CD14-positive monocyte (primary cell): ENCODE measurements around the gene MCMBP. TPM values are rescaled to one million over a fixed set of nuclear protein-coding genes. Genes with fewer than 3 reads are reported as not detected.

Experiments used
- DNase-seq, 3 donors: peaks; one replicate each; pipeline ENCODE4 v3.0.0-alpha.2; 2011 to 2022
- H2AFZ ChIP-seq: 2 replicates; pipeline ENCODE4 v1.6.0; 2012; ENCODE audit warnings: mild to moderate bottlenecking, low read depth, low read length, inconsistent platforms; ENCODE audit not compliant: insufficient read depth, poor library complexity, severe bottlenecking
- H3K27ac ChIP-seq, 2 donors: 1 replicate in 1 of 2; 2 replicates in 1 of 2; pipeline ENCODE4 v1.5.1; 2012 to 2013; ENCODE audit warnings: low read length in 2 of 2, control low read depth in 1 of 2, inconsistent platforms in 1 of 2, low read depth in 1 of 2, mild to moderate bottlenecking in 1 of 2
- H3K27me3 ChIP-seq, 2 donors: one replicate each; pipeline versions ENCODE4 v1.6.0 to v1.6.1; 2011 to 2013; ENCODE audit warnings: low read length in 2 of 2; ENCODE audit not compliant: control insufficient read depth in 2 of 2, insufficient read depth in 2 of 2
- H3K36me3 ChIP-seq, 2 donors: replicated peaks in 1 of 2; 1 replicate in 1 of 2; 2 replicates in 1 of 2; pipeline versions ENCODE4 v1.5.1 to v1.6.1; 2012 to 2013; ENCODE audit warnings: low read length in 2 of 2, control low read depth in 1 of 2, inconsistent platforms in 1 of 2, mild to moderate bottlenecking in 1 of 2; ENCODE audit not compliant: insufficient read depth in 2 of 2, control insufficient read depth in 1 of 2
- H3K4me1 ChIP-seq, 2 donors: 1 replicate in 1 of 2; 2 replicates in 1 of 2; pipeline versions ENCODE4 v1.5.1 to v1.6.1; 2012 to 2013; ENCODE audit warnings: low read length in 2 of 2, control low read depth in 1 of 2, inconsistent platforms in 1 of 2, mild to moderate bottlenecking in 1 of 2, moderate library complexity in 1 of 2; ENCODE audit not compliant: insufficient read depth in 2 of 2, control insufficient read depth in 1 of 2
- H3K4me2 ChIP-seq: replicated peaks from 2 replicates; pipeline ENCODE3; 2012; ENCODE audit warnings: low read length, moderate library complexity, mild to moderate bottlenecking; ENCODE audit not compliant: poor library complexity, severe bottlenecking; ENCODE audit errors: extremely low read depth
- H3K4me3 ChIP-seq, 3 experiments: fragments of 200-600 bp in 1 of 3; sonication (generic) in 1 of 3; replicated peaks in 1 of 3; 1 replicate in 2 of 3; 2 replicates in 1 of 3; pipeline ENCODE4 v1.5.1; 2011 to 2013; ENCODE audit warnings: low read length in 3 of 3, mild to moderate bottlenecking in 3 of 3, control low read depth in 2 of 3, low read depth in 2 of 3, inconsistent platforms in 1 of 3, moderate library complexity in 1 of 3
- H3K79me2 ChIP-seq: 2 replicates; pipeline ENCODE4 v1.6.0; 2012; ENCODE audit warnings: mild to moderate bottlenecking, control low read depth, inconsistent platforms, low read length, moderate library complexity; ENCODE audit not compliant: insufficient read depth
- H3K9ac ChIP-seq: 2 replicates; pipeline ENCODE4 v1.6.0; 2017; ENCODE audit warnings: low read length, mild to moderate bottlenecking; ENCODE audit not compliant: insufficient read depth, poor library complexity, severe bottlenecking
- H3K9me3 ChIP-seq, 2 donors: replicated peaks in 1 of 2; 1 replicate in 1 of 2; 2 replicates in 1 of 2; pipeline versions ENCODE4 v1.5.1 to v1.6.1; 2012 to 2013; ENCODE audit warnings: low read length in 2 of 2, control low read depth in 1 of 2; ENCODE audit not compliant: control insufficient read depth in 1 of 2, insufficient read depth in 1 of 2
- H4K20me1 ChIP-seq: 2 replicates; pipeline ENCODE4 v1.6.0; 2012; ENCODE audit warnings: mild to moderate bottlenecking, low read length, control low read depth, moderate library complexity; ENCODE audit not compliant: insufficient read depth
- H3K27ac Mint-ChIP-seq, 7 donors: one replicate each; pipeline ENCODE4 v1.8.0; 2020; ENCODE audit warnings: mild to moderate bottlenecking in 7 of 7, mixed read lengths in 7 of 7, moderate library complexity in 6 of 7, inconsistent platforms in 2 of 7
- H3K27me3 Mint-ChIP-seq, 3 donors: one replicate each; pipeline ENCODE4 v1.8.0; 2021 to 2022; ENCODE audit warnings: low read depth in 3 of 3, mild to moderate bottlenecking in 3 of 3, mixed read lengths in 3 of 3, moderate library complexity in 3 of 3, inconsistent platforms in 1 of 3
- H3K36me3 Mint-ChIP-seq, 2 donors: one replicate each; pipeline ENCODE4 v1.8.0; 2020; ENCODE audit warnings: mixed read lengths in 2 of 2, inconsistent platforms in 1 of 2, mild to moderate bottlenecking in 1 of 2
- H3K4me1 Mint-ChIP-seq: one replicate; pipeline ENCODE4 v1.8.0; 2020; ENCODE audit warnings: mild to moderate bottlenecking, mixed read lengths
- H3K4me3 Mint-ChIP-seq, 2 donors: one replicate each; pipeline ENCODE4 v1.8.0; 2020; ENCODE audit warnings: mild to moderate bottlenecking in 2 of 2, mixed read lengths in 2 of 2, moderate library complexity in 1 of 2
- H3K9me3 Mint-ChIP-seq, 7 donors: one replicate each; pipeline ENCODE4 v1.8.0; 2020 to 2022; ENCODE audit warnings: mixed read lengths in 7 of 7, mild to moderate bottlenecking in 6 of 7, moderate library complexity in 6 of 7, inconsistent platforms in 2 of 7
- WGBS: methylation state at CpG from one replicate; pipeline ENCODE4 v1.1.5; 2013; ENCODE audit warnings: missing lambda C conversion rate; ENCODE audit not compliant: insufficient coverage; 5-methylcytosine and 5-hydroxymethylcytosine counted together
- intact Hi-C, 2 donors: fragments of 100-400 bp; cut with micrococcal nuclease; formaldehyde crosslinking; loops; one replicate each; pipeline versions ENCODE4 v1.15.0 to v1.15.1; 2023
- polyA plus RNA-seq, 3 donors: library from polyadenylated mRNA; depleted of rRNA in 1 of 3; unstranded in 2 of 3; stranded (reverse) in 1 of 3; fragments of 300-500 nt in 2 of 3; fragments of >200 nt in 1 of 3; fragmentation: Illumina TruSeq in 2 of 3; gene quantifications; 1 replicate in 2 of 3; 2 replicates in 1 of 3; pipeline ENCODE4 v1.2.3, GENCODE V29; 2012 to 2021
- TF ChIP-seq, protein P1 (sequence below): fragments of 200-600 bp; IDR thresholded peaks from one replicate; pipeline ENCODE4 v1.8.0; 2022; ENCODE audit warnings: antibody characterized with exemption, mild to moderate bottlenecking

Gene MCMBP
- polyA plus RNA-seq, 3 donors, result 40.3 to 96.7 (median 75.3) TPM

DNA sequence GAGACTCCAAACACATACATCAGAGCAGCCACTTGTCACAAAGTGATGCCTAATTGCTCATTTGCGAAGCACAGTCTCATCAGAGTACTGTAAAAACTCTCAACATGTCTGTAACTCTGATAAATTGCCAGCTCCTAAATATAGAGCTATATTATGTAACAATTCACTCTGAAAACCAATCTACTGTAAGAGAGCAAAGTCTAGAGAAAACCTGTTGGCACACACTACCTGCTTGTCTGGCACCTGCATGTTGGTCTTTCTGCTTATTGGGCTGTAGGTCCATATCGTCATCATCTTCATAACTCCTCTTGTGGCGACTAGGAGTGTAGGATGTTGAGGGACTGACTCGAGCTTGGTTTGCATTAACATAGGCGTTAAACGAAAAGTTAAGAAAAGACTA lies 19.8 kb downstream of the MCMBP start:
- Mint-ChIP-seq H3K36me3 (peaks cover 49 to 66% of the 10 kb centered on the region in 2 donors), H3K9me3 (peaks cover 0 to 5% (median 0%) of the 10 kb centered on the region in 7 donors), H3K27me3 (peaks cover 0 to 2% (median 0%) of the 10 kb centered on the region in 3 donors), H3K4me1 (peaks cover 23% of the 10 kb centered on the region), H3K4me3 (no peak overlapping the region), H3K27ac (peak overlapping the region in 2 of 7 donors; percentile 15 to 76)
- Histone ChIP-seq H3K9me3 (no peaks in the 10 kb centered on the region), H3K27ac (peak overlapping the region in 1 of 2 donors; percentile 20), H4K20me1 (peaks cover 67% of the 10 kb centered on the region), H3K79me2 (peaks cover 66% of the 10 kb centered on the region), H3K36me3 (peaks cover 58 to 76% of the 10 kb centered on the region in 2 donors), H3K4me3 (no peak overlapping the region), H2AFZ (no peak overlapping the region), H3K4me2 (no peak overlapping the region), H3K27me3 (no peaks in the 10 kb centered on the region), H3K9ac (no peak overlapping the region), H3K4me1 (peaks cover 12 to 21% of the 10 kb centered on the region in 2 donors)
- no peak for DNase-seq
- WGBS, result no CpG with 5 or more reads among the region's 6 CpGs
- intact Hi-C loops, result loop anchor here in 1 of 2 donors (10.0 kb wide), 1 partner anchor 168 kb away; no protein-coding TSS in a partner anchor
- TF ChIP-seq, protein P1, sequence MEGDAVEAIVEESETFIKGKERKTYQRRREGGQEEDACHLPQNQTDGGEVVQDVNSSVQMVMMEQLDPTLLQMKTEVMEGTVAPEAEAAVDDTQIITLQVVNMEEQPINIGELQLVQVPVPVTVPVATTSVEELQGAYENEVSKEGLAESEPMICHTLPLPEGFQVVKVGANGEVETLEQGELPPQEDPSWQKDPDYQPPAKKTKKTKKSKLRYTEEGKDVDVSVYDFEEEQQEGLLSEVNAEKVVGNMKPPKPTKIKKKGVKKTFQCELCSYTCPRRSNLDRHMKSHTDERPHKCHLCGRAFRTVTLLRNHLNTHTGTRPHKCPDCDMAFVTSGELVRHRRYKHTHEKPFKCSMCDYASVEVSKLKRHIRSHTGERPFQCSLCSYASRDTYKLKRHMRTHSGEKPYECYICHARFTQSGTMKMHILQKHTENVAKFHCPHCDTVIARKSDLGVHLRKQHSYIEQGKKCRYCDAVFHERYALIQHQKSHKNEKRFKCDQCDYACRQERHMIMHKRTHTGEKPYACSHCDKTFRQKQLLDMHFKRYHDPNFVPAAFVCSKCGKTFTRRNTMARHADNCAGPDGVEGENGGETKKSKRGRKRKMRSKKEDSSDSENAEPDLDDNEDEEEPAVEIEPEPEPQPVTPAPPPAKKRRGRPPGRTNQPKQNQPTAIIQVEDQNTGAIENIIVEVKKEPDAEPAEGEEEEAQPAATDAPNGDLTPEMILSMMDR, result no peak

DNA sequence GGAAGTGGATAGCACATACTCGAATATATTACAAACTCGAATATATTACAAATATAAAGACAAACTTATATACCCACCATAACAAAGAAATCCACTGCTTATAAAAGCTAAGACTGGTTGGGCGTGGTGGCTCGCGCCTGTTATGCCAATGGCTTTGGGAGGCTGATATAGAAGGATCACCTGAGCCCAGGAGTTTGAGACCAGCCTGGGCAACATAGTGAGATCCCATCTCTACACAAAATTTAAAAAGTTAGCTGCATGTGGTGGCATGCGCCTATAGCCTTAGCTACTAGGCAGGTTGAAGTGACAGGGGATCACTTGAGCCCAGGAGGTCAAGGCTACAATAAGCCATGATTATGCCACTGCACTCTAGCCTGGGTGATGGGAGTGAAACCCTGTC lies 20.4 kb downstream of the MCMBP start:
- H3K36me3 Mint-ChIP-seq, result peaks cover 49 to 69% of the 10 kb centered on the region in 2 donors
- H3K79me2 ChIP-seq, result peaks cover 65% of the 10 kb centered on the region
- H3K27ac Mint-ChIP-seq, result peak overlapping the region in 6 of 7 donors; percentile 25 to 78 (median 50)

More for the DNA sequence above, 20.4 kb downstream of the MCMBP start:
- WGBS, result 100% methylated on average over 2 of the region's 6 CpGs
- DNase-seq, result no peak
- peaks cover 0 to 5% (median 0%) of the 10 kb centered on the region in 7 donors for H3K9me3 Mint-ChIP-seq
- H3K4me1 ChIP-seq, result peaks cover 12 to 21% of the 10 kb centered on the region in 2 donors
- TF ChIP-seq, protein P1, result no peak
- no peaks in the 10 kb centered on the region for H3K9me3 ChIP-seq
- H3K4me2 ChIP-seq, result no peak overlapping the region
- peak overlapping the region in 1 of 2 donors; percentile 70 for H3K27ac ChIP-seq
- H2AFZ ChIP-seq, result no peak overlapping the region
- H3K4me3 Mint-ChIP-seq, result no peak overlapping the region
- H3K27me3 Mint-ChIP-seq, result peaks cover 0 to 2% (median 0%) of the 10 kb centered on the region in 3 donors
- peaks cover 65% of the 10 kb centered on the region for H4K20me1 ChIP-seq
- no peak overlapping the region for H3K9ac ChIP-seq
- H3K4me1 Mint-ChIP-seq, result peaks cover 23% of the 10 kb centered on the region
- no peak overlapping the region for H3K4me3 ChIP-seq
- H3K36me3 ChIP-seq, result peaks cover 59 to 76% of the 10 kb centered on the region in 2 donors
- intact Hi-C loops, result loop anchor here in 1 of 2 donors (10.0 kb wide), 1 partner anchor 167 kb away; no protein-coding TSS in a partner anchor
- H3K27me3 ChIP-seq, result no peaks in the 10 kb centered on the region
